MM.1S (cell line): Measurements from ENCODE around the gene BPIFB1.

Experiments
- EZH2 ChIP-seq: fragments of 300-600 bp; sonication (generic); optimal IDR thresholded peaks from 2 replicates; pipeline ENCODE3; 2017; ENCODE audit warnings: low read depth, mild to moderate bottlenecking, antibody characterized with exemption, low read length, mixed read lengths
- EZH2phosphoT487 ChIP-seq: fragments of 300-600 bp; sonication (generic); IDR thresholded peaks from 2 replicates; pipeline ENCODE4 v1.6.1; 2018; ENCODE audit warnings: antibody characterized with exemption, low read length
- TF ChIP-seq, protein P1 (sequence below): fragments of 300-600 bp; sonication (generic); IDR thresholded peaks from 2 replicates; pipeline ENCODE4 v1.5.1; 2016; ENCODE audit warnings: antibody characterized with exemption, low read length, mixed read lengths

DNA sequence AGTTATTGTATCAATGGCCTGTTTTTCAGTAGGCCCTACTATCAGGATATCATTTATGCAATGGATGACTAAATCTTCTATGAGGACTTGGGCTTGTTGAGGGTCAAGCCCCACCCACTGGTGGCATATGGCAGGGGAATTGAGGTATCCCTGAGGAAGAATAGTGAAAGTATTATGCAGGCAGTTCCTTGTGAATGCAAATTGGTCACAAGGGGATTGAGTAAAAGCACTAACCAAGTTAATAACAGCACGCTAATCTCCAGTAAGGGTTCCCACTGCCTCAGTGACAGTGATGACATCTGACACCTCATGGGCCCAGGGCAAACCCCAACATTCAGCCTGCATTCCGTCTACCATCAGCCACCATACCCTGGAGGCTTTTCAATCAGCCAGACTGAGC, 32.3 kb upstream of the BPIFB1 start:
- TF ChIP-seq EZH2 (no peak), EZH2phosphoT487 (no peak)
- TF ChIP-seq, protein P1, sequence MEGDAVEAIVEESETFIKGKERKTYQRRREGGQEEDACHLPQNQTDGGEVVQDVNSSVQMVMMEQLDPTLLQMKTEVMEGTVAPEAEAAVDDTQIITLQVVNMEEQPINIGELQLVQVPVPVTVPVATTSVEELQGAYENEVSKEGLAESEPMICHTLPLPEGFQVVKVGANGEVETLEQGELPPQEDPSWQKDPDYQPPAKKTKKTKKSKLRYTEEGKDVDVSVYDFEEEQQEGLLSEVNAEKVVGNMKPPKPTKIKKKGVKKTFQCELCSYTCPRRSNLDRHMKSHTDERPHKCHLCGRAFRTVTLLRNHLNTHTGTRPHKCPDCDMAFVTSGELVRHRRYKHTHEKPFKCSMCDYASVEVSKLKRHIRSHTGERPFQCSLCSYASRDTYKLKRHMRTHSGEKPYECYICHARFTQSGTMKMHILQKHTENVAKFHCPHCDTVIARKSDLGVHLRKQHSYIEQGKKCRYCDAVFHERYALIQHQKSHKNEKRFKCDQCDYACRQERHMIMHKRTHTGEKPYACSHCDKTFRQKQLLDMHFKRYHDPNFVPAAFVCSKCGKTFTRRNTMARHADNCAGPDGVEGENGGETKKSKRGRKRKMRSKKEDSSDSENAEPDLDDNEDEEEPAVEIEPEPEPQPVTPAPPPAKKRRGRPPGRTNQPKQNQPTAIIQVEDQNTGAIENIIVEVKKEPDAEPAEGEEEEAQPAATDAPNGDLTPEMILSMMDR: no peak
